Sigmoid colon (tissue), 7 donors: ENCODE results near the gene KCNIP4. TPM values are rescaled to one million over a fixed set of nuclear protein-coding genes. Genes with fewer than 3 reads are reported as not detected.

Experiments used
- DNase-seq: peaks from one replicate; pipeline ENCODE4 v3.0.0-alpha.2; 2019
- H3K27ac ChIP-seq, 4 donors: fragments of 200-600 bp; sonication (generic); one replicate each; pipeline ENCODE4 v1.5.1; 2016 to 2019; ENCODE audit warnings: mild to moderate bottlenecking in 1 of 4
- H3K27me3 ChIP-seq, 3 donors: fragments of 200-600 bp; sonication (generic); one replicate each; pipeline ENCODE4 v1.5.1; 2019; ENCODE audit warnings: mild to moderate bottlenecking in 1 of 3
- H3K36me3 ChIP-seq, 4 donors: fragments of 200-600 bp; sonication (generic); one replicate each; pipeline ENCODE4 v1.5.1; 2016 to 2019
- H3K4me1 ChIP-seq, 4 donors: fragments of 200-600 bp; sonication (generic); one replicate each; pipeline ENCODE4 v1.5.1; 2017 to 2019
- H3K4me3 ChIP-seq, 4 donors: fragments of 200-600 bp; sonication (generic); one replicate each; pipeline ENCODE4 v1.5.1; 2017 to 2019; ENCODE audit warnings: mild to moderate bottlenecking in 2 of 4, moderate library complexity in 1 of 4
- H3K9me3 ChIP-seq, 4 donors: fragments of 200-600 bp in 3 of 4; sonication (generic) in 3 of 4; one replicate each; pipeline versions ENCODE4 v1.5.1 to v1.6.1; 2013 to 2019
- EP300 ChIP-seq, 4 donors: sonication (generic); formaldehyde crosslinking; IDR thresholded peaks; one replicate each; pipeline ENCODE4 v1.6.1; 2017; ENCODE audit warnings: antibody characterized with exemption in 4 of 4
- POLR2A ChIP-seq, 2 donors: fragments of 450-650 bp; IDR thresholded peaks; one replicate each; pipeline ENCODE4 v1.6.1; 2016; ENCODE audit warnings: antibody characterized with exemption in 2 of 2, mild to moderate bottlenecking in 2 of 2, moderate library complexity in 2 of 2
- POLR2AphosphoS5 ChIP-seq, 4 donors: sonication (generic); formaldehyde crosslinking; IDR thresholded peaks; one replicate each; pipeline ENCODE4 v1.6.1; 2017; ENCODE audit warnings: antibody characterized with exemption in 4 of 4
- WGBS, 2 donors: extraction: QIAGEN DNeasy Blood & Tissue Kit; methylation state at CpG; one replicate each; pipeline ENCODE4 v1.1.7; 2013; 5-methylcytosine and 5-hydroxymethylcytosine counted together
- intact Hi-C: fragments of 100-400 bp; cut with DNase I; formaldehyde crosslinking; loops from one replicate; pipeline ENCODE4 v1.15.1; 2023
- polyA plus RNA-seq, 3 donors: library from polyadenylated mRNA; stranded (reverse); fragments of 200-250 nt; gene quantifications; one replicate each; pipeline ENCODE4 v1.2.3, GENCODE V29; 2013
- total RNA-seq, 4 donors: library from RNA; depleted of rRNA; stranded (reverse); fragments of >200 nt; gene quantifications; one replicate each; pipeline ENCODE4 v1.1.0, GENCODE V29; 2016
- TF ChIP-seq, protein P1 (sequence below), 4 experiments: fragments of 450-650 bp in 3 of 4; fragments of 200-600 bp in 1 of 4; IDR thresholded peaks; one replicate each; pipeline ENCODE4 v1.5.1; 2016 to 2019; ENCODE audit warnings: antibody characterized with exemption in 4 of 4, mild to moderate bottlenecking in 3 of 4, moderate library complexity in 2 of 4
- donor health status: healthy with polysubstance abuse.
- donor health status: Bipolar disorder and iron deficiency.
- donor health status: healthy.

KCNIP4 gene
- total and polyA plus RNA-seq, 7 donors = 0.60 to 28.5 (median 14.0) TPM; not detected in 1

- Histone ChIP-seq H3K4me3 (no peak overlapping the region), H3K9me3 (no peaks in the 10 kb centered on the region), H3K27ac (no peak overlapping the region), H3K36me3 (no peaks in the 10 kb centered on the region), H3K4me1 (no peaks in the 10 kb centered on the region), H3K27me3 (no peaks in the 10 kb centered on the region)
- no peak for TF ChIP-seq POLR2AphosphoS5 (IDR thresholded peaks at IDR 0.05)
- TF ChIP-seq POLR2A (IDR thresholded peaks at IDR 0.05) = no peak
- no peak for TF ChIP-seq EP300 (IDR thresholded peaks at IDR 0.05)
- TF ChIP-seq, protein P1, sequence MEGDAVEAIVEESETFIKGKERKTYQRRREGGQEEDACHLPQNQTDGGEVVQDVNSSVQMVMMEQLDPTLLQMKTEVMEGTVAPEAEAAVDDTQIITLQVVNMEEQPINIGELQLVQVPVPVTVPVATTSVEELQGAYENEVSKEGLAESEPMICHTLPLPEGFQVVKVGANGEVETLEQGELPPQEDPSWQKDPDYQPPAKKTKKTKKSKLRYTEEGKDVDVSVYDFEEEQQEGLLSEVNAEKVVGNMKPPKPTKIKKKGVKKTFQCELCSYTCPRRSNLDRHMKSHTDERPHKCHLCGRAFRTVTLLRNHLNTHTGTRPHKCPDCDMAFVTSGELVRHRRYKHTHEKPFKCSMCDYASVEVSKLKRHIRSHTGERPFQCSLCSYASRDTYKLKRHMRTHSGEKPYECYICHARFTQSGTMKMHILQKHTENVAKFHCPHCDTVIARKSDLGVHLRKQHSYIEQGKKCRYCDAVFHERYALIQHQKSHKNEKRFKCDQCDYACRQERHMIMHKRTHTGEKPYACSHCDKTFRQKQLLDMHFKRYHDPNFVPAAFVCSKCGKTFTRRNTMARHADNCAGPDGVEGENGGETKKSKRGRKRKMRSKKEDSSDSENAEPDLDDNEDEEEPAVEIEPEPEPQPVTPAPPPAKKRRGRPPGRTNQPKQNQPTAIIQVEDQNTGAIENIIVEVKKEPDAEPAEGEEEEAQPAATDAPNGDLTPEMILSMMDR (IDR thresholded peaks at IDR 0.05) = no peak
- WGBS, 2 donors = 57 to 62% methylated on average over 3 of the region's 3 CpGs
- intact Hi-C loops = loop anchor here (5.0 to 10.0 kb wide), 4 partner anchors 133 to 2003 kb away; partner anchors contain the start of gene SLIT2
- DNase-seq = no peak
Observed at GRCh38 chr4:20687864-20688263, 1260.7 kb downstream of the KCNIP4 start.

DNA sequence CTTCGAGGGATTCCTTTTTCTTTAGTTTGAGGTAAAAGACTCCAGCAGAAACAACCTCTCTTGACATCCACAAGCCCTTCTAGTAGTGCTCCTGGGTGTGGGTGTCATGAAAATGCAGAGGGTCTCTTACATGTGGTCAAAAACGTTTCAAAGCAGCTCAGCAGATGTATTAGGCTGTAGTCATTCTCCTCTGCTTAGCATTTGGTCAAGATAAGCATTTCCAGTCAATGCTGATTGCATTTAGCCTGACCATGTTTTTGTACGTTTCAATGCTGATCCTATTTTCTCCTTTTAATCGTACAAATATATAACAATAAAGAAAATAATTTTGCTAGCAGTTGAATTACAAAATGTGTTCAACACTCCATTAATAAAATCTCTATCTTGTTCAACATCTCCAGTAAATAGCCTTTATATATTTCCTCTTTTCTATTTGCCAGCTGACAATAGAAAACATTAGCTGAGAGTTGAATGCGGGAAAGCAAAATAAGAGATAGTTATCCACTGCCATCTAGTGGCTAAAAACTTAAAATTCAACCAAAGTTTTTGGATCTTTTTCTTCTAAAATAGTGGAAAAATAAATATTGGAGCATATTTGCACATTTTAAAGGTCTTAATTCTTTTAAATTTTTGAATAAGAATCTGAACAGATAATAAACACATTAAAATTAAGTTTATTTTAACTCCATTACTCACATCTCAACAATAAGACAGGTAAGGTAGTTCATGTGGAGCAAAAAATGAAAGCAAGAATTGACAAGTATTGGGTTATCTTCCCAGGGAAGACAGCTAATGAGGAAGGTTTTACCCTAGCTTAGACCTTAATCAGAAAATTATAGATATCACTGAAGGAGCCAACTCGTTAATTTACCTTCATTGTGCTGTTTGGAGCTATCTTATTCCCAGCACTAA lies 1263.5 kb downstream of the KCNIP4 start:
- peaks cover 0 to 15% (median 9%) of the 10 kb centered on the region in 4 donors for H3K4me1 ChIP-seq
- H3K4me3 ChIP-seq = no peak overlapping the region
- intact Hi-C loops = loop anchor here (5.0 to 10.0 kb wide), 5 partner anchors 130 to 2000 kb away; partner anchors contain the start of gene SLIT2
- H3K36me3 ChIP-seq = no peaks in the 10 kb centered on the region
- TF ChIP-seq EP300 (IDR thresholded peaks at IDR 0.05) (no peak), POLR2AphosphoS5 (IDR thresholded peaks at IDR 0.05) (no peak), POLR2A (IDR thresholded peaks at IDR 0.05) (no peak)
- TF ChIP-seq, protein P1 (IDR thresholded peaks at IDR 0.05) = peak in 3 of 4 experiments; percentile 39 to 65 (median 42)
- 29 to 39% methylated on average over 6 of the region's 6 CpGs for whole genome bisulfite sequencing, 2 donors
- no peaks in the 10 kb centered on the region for H3K27me3 ChIP-seq
- H3K9me3 ChIP-seq = no peaks in the 10 kb centered on the region
- H3K27ac ChIP-seq = no peak overlapping the region
- DNase-seq = no peak

DNA sequence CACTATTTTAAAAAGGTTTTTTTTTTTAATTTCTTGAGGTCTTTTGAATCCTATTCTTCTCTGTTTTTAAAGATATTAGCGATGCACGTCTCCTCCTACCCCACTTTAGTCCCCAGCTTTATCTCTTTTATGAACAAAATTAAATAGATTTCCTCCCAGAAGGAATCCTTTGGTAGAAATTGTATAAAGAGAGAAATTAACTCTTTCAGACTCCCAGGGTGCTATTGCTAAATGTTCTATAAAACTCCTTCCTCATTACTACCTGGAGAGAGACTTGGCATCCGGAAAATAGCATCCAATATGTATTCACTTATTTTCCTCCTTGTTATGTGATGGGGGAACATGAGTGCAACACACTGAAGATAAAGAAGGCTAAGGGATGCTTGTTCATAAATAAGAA lies 1264.8 kb downstream of the KCNIP4 start:
- H3K4me3 ChIP-seq = no peak overlapping the region
- no peaks in the 10 kb centered on the region for H3K9me3 ChIP-seq
- TF ChIP-seq EP300 (IDR thresholded peaks at IDR 0.05) = no peak
- TF ChIP-seq, protein P1 (IDR thresholded peaks at IDR 0.05) = no peak
- no peak for TF ChIP-seq POLR2AphosphoS5 (IDR thresholded peaks at IDR 0.05)
- no peak for TF ChIP-seq POLR2A (IDR thresholded peaks at IDR 0.05)
- H3K4me1 ChIP-seq = peaks cover 0 to 15% (median 9%) of the 10 kb centered on the region in 4 donors
- no peak overlapping the region for H3K27ac ChIP-seq
- WGBS, 2 donors = 89 to 91% methylated on average over 3 of the region's 3 CpGs
- intact Hi-C loops = loop anchor here (5.0 to 10.0 kb wide), 4 partner anchors 129 to 1999 kb away; partner anchors contain the start of gene SLIT2
- H3K36me3 ChIP-seq = no peaks in the 10 kb centered on the region
- no peaks in the 10 kb centered on the region for H3K27me3 ChIP-seq
- DNase-seq = no peak

GRCh38 chr4:20682853-20683252 lies 1265.7 kb downstream of the KCNIP4 start:
- Histone ChIP-seq H3K4me1 (peaks cover 0 to 15% (median 9%) of the 10 kb centered on the region in 4 donors), H3K27ac (no peak overlapping the region), H3K9me3 (no peaks in the 10 kb centered on the region), H3K36me3 (no peaks in the 10 kb centered on the region), H3K27me3 (no peaks in the 10 kb centered on the region), H3K4me3 (no peak overlapping the region)
- intact Hi-C loops = loop anchor here (5.0 to 10.0 kb wide), 4 partner anchors 128 to 1998 kb away; partner anchors contain the start of gene SLIT2
- TF ChIP-seq EP300 (IDR thresholded peaks at IDR 0.05) = no peak
- TF ChIP-seq POLR2A (IDR thresholded peaks at IDR 0.05) = no peak
- TF ChIP-seq POLR2AphosphoS5 (IDR thresholded peaks at IDR 0.05) = no peak
- TF ChIP-seq, protein P1 (IDR thresholded peaks at IDR 0.05) = no peak
- 67 to 88% methylated on average over 3 of the region's 3 CpGs for WGBS, 2 donors
- DNase-seq = no peak
